HG03520 (cell line): ENCODE measurements around the gene OTOG.

ENCODE experiments used
- ATAC-seq: cut with Tn5 transposase; IDR thresholded peaks from one replicate; pipeline ENCODE4 v1.9.1; 2021; ENCODE audit warnings: mild to moderate bottlenecking, moderate library complexity; ENCODE audit not compliant: unreplicated experiment

Gene OTOG

GRCh38 chr11:17538054-17538453, 9.0 kb upstream of the OTOG start:
- ATAC-seq: no peak

DNA sequence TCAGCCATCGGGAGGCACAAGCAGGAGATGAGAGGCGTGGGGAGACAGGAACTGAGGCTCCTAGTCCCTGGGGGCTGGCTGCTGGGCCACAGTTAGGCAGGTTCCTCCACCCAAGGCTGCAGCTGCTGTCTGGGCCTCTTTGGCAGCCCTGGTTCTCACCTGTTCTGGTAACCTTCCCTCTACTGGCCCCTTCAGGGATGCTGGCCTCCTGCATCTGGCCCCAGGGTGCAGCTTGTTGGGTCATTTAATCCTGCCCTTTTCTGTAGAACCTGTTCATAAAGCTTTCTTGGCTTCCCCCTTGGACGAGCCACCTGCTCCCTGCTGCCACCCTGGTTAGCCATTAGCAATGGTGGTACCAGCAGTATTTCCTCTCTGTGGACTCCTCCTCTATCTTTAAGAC, 8.3 kb upstream of the OTOG start:
- no peak for ATAC-seq

- no peak for ATAC-seq
Observed at GRCh38 chr11:17540807-17541206, 6.3 kb upstream of the OTOG start.

DNA sequence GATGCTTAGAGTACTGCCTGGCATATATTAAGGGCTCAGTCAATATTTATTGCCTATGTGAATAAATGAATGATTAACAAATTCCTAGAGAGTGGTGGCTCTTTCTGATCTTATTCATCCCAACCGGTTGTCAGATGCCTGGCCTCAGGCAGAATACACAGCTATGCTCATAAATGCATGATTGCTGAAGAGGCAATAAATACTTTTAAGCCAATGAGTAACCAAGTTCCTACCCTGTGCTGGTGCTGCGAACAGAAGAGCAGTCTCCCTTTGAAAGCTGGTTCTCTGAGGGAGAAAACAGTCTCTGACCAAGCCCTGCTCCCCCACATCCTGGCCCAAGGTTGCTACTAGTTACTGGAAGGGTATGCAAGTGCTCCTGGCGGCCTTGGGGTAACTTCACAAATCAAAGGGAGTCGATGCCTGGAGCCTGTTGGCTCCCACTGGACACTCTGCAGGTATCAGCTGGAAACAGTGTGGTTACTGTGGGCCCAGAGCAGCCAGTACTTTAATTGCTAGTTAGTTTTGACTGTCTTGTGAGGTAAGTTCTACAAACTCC, 5.7 kb upstream of the OTOG start:
- no peak for ATAC-seq

DNA sequence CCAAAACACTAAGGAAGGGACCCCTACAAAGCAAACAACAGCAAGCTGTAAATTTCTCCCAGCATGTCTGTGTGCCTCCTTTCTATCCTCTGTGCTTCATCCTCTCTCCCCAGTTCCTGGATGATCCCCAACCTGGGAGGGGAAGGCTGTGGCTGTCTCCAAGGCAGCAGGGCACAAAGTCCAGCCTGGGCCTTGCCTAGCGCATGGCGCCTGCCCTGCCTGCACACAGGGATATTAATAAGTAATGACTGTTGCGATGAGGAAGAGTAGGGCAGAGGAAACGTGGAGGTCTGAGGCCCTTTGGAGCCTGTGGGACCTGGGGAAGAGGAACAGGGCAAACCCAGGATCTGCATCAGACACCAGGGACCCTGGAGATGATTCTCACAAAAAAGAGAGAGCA, 4.8 kb upstream of the OTOG start:
- no peak for ATAC-seq

- ATAC-seq: no peak
Observed at GRCh38 chr11:17543041-17543440, 4.0 kb upstream of the OTOG start.

GRCh38 chr11:17543574-17544180, 3.4 kb upstream of the OTOG start:
- ATAC-seq: no peak

DNA sequence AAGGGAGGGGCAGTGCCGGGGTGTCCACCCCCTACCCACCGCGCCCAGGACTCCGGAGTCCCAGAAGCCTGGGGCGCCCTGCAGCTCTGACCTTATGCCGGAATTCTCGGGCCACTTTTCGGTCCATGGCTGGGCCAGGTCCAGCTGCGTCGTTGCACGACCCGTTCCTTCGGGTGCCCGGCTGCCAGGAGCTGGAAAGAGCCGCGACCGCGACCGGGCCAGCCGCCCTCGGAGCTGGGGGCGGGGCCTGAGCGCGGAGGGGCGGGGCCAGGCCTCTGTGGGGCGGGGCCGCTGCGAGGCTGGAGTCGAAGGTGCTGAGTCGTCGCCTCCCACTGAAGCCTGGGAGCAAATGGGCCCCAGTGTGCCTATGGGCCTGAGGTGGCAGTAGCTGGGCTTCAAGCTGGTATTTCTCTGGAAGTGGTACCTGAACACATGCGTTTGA, 2.9 kb upstream of the OTOG start, which contains the start of gene USH1C:
Gene USH1C (minus strand): TSS at position 236 of the 442 bp plus-strand sequence. CDS start 109 bp downstream, at position 127.
- no peak for ATAC-seq

GRCh38 chr11:17546240-17546639, 819 bp upstream of the OTOG start:
- ATAC-seq: no peak

DNA sequence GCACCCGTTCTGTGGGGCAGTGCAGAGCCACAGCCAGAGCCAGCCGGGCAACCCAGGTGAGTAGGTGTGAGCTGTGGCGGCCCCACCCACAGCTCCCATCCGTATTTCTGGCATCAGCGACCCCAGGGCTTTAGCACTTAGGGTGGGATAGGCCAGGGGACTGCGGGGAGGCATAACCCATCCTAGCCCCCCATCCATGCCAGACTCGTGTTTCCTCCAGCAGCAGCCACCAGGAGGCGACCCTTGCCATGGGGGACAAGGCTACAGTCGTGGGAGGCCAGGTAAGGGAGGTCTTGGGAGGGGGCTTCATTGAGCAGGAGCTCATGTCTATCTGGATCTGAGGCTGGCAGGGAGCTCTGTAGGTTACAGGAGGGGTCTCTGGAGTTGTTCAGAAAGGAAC, 873 bp downstream of the OTOG start:
- ATAC-seq: no peak

- no peak for ATAC-seq
Observed at GRCh38 chr11:17548444-17548843, 1.4 kb downstream of the OTOG start.

DNA sequence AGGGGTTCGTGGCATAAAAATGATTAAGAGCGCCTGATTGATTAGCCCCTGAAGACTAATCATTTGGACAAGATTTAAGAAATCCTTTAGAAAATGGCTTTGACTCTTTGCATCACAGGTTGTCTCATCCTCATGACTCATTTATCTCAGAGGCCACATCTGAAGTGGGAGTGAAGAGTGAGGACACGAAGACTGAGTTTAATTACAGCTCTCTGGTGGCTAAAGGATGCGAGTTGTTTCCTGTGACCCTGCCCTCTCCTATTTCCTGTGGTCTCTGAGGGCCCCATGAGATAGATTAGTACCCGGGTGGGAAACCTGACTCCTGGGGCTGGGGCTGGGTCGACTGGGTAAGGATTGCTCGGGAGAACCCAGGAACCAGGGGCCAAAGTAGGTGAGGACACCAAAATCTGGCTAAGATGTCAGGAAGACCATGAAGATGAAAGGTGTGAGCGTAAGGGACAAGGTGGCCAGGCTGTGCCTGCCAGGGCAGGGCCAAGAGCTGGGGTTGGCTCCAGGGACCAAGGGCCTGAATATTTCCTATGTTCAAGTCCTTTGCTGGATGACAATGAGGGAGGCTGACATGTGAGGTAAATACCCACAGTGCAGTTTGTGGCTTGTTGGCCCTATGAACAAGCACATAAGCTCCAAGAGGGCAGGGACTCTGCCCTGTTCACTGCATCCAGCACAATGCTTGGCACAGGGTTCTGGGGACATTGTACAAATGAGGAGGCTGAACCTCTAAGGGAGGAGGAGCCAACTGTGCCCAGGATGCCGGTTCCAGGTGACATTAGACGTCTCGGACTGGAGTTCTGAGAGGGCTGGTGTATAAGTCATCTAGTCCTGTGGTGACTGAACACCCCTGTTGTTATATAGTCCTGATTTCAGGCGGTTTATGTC, 3.6 kb downstream of the OTOG start:
- no peak for ATAC-seq

DNA sequence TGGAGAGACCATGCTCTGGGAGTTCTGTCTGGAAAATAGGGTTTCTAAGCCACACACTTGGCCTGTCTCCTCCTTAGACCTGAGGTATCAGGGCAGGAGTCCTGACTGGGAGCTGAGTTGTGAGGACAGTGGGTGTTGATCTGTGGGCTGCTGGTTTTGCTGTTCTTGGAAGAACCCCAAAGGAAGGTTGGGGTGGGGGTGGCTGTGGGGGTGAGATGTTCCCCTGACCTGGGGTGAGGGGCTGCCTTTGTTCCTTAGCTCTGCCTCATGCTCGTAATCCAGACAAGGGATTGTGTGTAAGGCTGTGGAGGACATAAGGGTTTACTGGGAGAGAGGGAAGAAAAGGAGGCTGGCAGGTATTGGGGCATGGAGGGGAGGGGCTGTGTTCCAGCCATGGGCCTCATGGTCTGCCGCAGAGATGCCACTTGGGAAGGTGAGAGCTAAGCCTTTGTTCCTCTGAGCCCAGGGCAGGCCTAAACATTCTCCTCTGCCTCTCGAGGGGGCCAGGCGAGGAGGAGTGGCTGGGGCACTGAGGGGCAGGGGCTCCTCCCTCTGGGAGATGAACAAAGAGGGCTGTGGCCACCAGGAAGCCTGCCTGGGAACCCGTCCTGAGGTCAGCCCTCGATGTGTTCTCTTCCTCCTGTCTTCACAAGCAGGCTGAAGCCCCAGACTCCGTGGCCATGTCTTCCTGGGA, 4.4 kb downstream of the OTOG start:
- no peak for ATAC-seq

GRCh38 chr11:17552041-17552355, 4.9 kb downstream of the OTOG start:
- ATAC-seq: no peak

DNA sequence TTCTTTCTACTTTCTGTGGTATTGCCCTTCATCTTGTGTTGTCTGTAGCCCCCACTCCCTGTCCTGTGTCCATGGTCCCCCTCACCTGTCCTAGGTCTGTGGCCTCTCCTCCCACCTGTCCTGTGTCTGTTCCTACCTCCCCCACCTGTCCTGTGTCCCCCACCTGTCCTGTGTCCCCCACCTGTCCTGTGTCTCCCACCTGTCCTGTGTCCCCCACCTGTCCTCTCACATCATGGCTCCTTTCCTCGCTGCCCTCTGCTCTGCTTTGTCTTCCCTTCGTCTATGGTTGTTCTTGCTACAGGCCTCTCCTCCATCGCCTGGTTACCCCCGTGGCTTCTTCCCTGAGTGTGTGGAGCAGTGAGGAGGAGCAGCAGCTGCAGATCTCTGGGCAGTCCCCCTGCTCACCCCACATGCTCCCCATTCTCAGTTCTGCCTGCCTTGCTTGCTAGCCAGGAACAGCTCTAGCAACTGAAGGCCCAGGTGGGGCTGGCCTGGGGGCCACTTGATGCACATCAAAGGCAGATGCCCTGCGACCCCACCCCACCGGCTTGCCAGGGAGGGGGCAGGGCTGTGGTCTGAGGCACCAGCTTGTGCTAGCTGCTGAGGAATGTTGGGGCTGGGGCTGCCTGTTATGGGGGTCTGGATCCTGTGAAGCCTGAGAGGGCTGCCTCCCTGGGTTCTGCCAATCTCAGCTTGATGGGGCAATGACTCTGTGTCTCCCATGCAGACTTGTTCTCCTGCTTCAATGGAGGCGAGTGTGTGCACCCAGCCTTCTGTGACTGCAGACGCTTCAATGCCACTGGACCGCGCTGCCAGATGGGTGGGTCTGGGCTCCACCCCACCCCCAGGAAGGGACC, 5.6 kb downstream of the OTOG start:
- no peak for ATAC-seq

GRCh38 chr11:17553249-17553546, 6.1 kb downstream of the OTOG start:
- no peak for ATAC-seq

DNA sequence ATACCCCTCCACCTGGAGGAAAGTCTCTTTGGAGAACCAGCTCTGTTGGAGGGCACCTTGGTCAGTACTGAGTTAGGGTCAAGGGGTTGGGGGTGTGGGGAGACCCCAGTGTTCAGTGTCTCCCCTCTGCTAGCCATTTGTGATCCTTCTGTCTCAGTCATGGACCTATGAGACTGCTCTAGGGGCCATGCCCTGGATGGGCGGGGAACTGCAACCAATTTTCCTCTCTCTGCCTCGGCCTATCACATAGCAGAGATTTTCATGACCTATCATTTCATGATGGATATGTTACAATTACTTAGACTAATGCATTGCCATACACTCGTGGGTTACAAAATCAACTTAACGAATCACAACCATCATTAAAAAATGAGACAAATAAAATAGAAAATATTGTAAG, 7.4 kb downstream of the OTOG start:
- ATAC-seq: no peak

DNA sequence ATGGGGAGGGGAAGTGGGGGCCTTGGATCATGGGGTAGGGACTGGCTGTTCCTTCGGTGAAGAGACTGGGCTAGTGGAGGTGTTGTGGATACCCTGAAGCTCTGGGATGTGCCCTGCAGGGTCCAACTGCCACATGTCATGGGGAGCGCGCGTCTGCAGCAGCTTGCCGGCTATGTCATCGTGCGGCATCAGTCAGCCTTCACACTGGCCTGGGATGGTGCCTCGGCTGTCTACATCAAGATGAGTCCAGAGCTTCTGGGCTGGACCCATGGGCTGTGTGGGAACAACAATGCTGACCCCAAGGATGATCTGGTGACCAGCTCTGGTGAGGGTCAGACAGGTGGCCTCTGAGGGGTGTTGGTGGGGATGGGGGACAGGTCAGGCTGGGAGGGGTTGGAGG, 9.9 kb downstream of the OTOG start:
- no peak for ATAC-seq

DNA sequence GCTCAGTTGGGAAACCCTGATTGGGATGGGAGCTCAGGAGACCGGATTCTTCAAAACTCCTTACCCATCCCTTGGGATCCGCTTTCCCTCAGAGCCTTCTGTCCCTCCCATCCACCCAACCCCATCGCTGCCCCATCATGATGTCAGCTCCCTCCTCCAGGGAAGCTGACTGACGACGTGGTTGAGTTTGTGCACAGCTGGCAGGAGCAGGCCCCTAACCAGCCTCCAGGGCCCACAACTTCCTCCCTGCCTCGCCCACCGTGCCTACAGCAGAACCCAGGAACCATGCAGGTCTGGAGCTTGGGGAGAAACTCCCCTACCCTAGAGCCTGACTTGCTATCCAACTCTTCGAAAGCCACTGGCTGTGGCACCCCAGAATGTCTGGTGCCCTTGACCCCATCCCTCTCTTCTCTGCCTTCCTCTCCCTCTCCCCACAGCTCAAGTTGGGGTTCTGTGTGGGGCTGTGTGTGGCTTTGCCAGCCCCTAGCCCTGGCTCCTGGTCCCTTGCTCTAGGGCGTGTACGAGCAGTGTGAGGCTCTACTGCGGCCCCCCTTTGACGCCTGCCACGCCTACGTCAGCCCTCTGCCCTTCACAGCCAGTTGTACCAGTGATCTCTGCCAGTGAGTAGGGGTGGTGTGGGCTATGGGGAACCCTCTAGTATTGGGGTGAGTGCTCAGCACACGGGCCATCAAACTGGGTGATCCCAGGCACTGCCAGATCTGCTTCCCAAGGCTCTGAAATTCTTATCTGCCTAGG, 11.1 kb downstream of the OTOG start:
- ATAC-seq: no peak

- no peak for ATAC-seq
Observed at GRCh38 chr11:17558916-17559315, 11.9 kb downstream of the OTOG start.
